SK-N-MC (cell line): ENCODE measurements around the gene PGAM2.

Experiments
- DNase-seq: peaks from one replicate; pipeline ENCODE4 v3.0.0-alpha.2; 2011; ENCODE audit warnings: low read depth, low spot score
- H3K27ac ChIP-seq: fragments of 200-600 bp; sonication (generic); 2 replicates; pipeline ENCODE4 v1.5.1; 2016; ENCODE audit warnings: mixed run types
- H3K36me3 ChIP-seq: fragments of 200-600 bp; sonication (generic); 2 replicates; pipeline ENCODE4 v1.6.1; 2017; ENCODE audit warnings: antibody characterized with exemption, low read length, mixed read lengths; ENCODE audit not compliant: insufficient read depth
- H3K4me3 ChIP-seq: fragments of 200-600 bp; sonication (generic); 2 replicates; pipeline ENCODE4 v1.5.1; 2016
- H3K9ac ChIP-seq: fragments of 200-600 bp; sonication (generic); 2 replicates; pipeline ENCODE4 v1.8.0; 2017; ENCODE audit warnings: mixed run types, mixed read lengths; ENCODE audit not compliant: insufficient read length
- H3K9me3 ChIP-seq: fragments of 200-600 bp; sonication (generic); 2 replicates; pipeline ENCODE4 v1.6.1; 2017; ENCODE audit warnings: low read depth, mild to moderate bottlenecking, antibody characterized with exemption, low read length, moderate library complexity, mixed read lengths
- EZH2 ChIP-seq: fragments of 200-600 bp; sonication (generic); IDR thresholded peaks from one replicate; pipeline ENCODE4 v1.6.1; 2017; ENCODE audit warnings: antibody characterized with exemption
- FOXP2 ChIP-seq: optimal IDR thresholded peaks from 2 replicates; pipeline ENCODE3; 2011; ENCODE audit warnings: mild to moderate bottlenecking, moderate library complexity; ENCODE audit not compliant: insufficient read depth; ENCODE audit errors: extremely low read length, control extremely low read depth
- POLR2AphosphoS5 ChIP-seq: IDR thresholded peaks from 2 replicates; pipeline ENCODE4 v1.6.1; 2012; ENCODE audit warnings: mild to moderate bottlenecking, low read depth, low read length, borderline replicate concordance

PGAM2 gene

GRCh38 chr7:44060948-44061644 lies 4.3 kb downstream of the PGAM2 start:
- Histone ChIP-seq H3K36me3 (peaks cover 47% of the 10 kb centered on the region), H3K4me3 (no peak overlapping the region), H3K9me3 (no peaks in the 10 kb centered on the region), H3K9ac (no peak overlapping the region), H3K27ac (no peak overlapping the region)
- TF ChIP-seq FOXP2: no peak
- no peak for TF ChIP-seq EZH2
- TF ChIP-seq POLR2AphosphoS5: no peak
- DNase-seq: no peak

- Histone ChIP-seq H3K27ac (no peak overlapping the region), H3K9me3 (no peaks in the 10 kb centered on the region), H3K4me3 (no peak overlapping the region), H3K9ac (no peak overlapping the region), H3K36me3 (peaks cover 55% of the 10 kb centered on the region)
- no peak for DNase-seq
- TF ChIP-seq POLR2AphosphoS5: no peak
- TF ChIP-seq EZH2: no peak
- TF ChIP-seq FOXP2: no peak
Observed at GRCh38 chr7:44060091-44060947, 5.0 kb downstream of the PGAM2 start.

GRCh38 chr7:44059219-44060090 lies 5.9 kb downstream of the PGAM2 start:
- TF ChIP-seq FOXP2 (no peak), POLR2AphosphoS5 (no peak), EZH2 (no peak)
- Histone ChIP-seq H3K36me3 (peaks cover 64% of the 10 kb centered on the region), H3K4me3 (no peak overlapping the region), H3K27ac (no peak overlapping the region), H3K9me3 (no peaks in the 10 kb centered on the region), H3K9ac (no peak overlapping the region)
- no peak for DNase-seq

GRCh38 chr7:44058759-44059218 lies 6.6 kb downstream of the PGAM2 start:
- Histone ChIP-seq H3K9me3 (no peaks in the 10 kb centered on the region), H3K27ac (no peak overlapping the region), H3K9ac (no peak overlapping the region), H3K36me3 (peaks cover 70% of the 10 kb centered on the region), H3K4me3 (no peak overlapping the region)
- DNase-seq: no peak
- TF ChIP-seq POLR2AphosphoS5 (no peak), EZH2 (no peak), FOXP2 (no peak)

- no peak for DNase-seq
- Histone ChIP-seq H3K9me3 (no peaks in the 10 kb centered on the region), H3K9ac (no peak overlapping the region), H3K27ac (no peak overlapping the region), H3K4me3 (no peak overlapping the region), H3K36me3 (peaks cover 76% of the 10 kb centered on the region)
- TF ChIP-seq FOXP2 (no peak), POLR2AphosphoS5 (no peak), EZH2 (no peak)
Observed at GRCh38 chr7:44057849-44058758, 7.3 kb downstream of the PGAM2 start.

GRCh38 chr7:44057181-44057848 lies 8.1 kb downstream of the PGAM2 start:
- Histone ChIP-seq H3K9ac (no peak overlapping the region), H3K27ac (no peak overlapping the region), H3K36me3 (peaks cover 81% of the 10 kb centered on the region), H3K9me3 (no peaks in the 10 kb centered on the region), H3K4me3 (no peak overlapping the region)
- no peak for DNase-seq
- TF ChIP-seq POLR2AphosphoS5 (no peak), EZH2 (no peak), FOXP2 (no peak)

- Histone ChIP-seq H3K4me3 (no peak overlapping the region), H3K27ac (no peak overlapping the region), H3K9me3 (no peaks in the 10 kb centered on the region), H3K36me3 (peaks cover 84% of the 10 kb centered on the region), H3K9ac (no peak overlapping the region)
- TF ChIP-seq POLR2AphosphoS5 (no peak), FOXP2 (no peak), EZH2 (no peak)
- no peak for DNase-seq
Observed at GRCh38 chr7:44056681-44057080, 8.7 kb downstream of the PGAM2 start.
